GM18868 (cell line): Measurements from ENCODE around the gene ZBTB8A.

Experiments used
- ATAC-seq: cut with Tn5 transposase; IDR thresholded peaks from one replicate; pipeline ENCODE4 v1.9.1; 2021; ENCODE audit warnings: mild to moderate bottlenecking, moderate library complexity; ENCODE audit not compliant: unreplicated experiment

Gene ZBTB8A

GRCh38 chr1:32651461-32652073, 112.3 kb downstream of the ZBTB8A start:
- ATAC-seq = no peak

DNA sequence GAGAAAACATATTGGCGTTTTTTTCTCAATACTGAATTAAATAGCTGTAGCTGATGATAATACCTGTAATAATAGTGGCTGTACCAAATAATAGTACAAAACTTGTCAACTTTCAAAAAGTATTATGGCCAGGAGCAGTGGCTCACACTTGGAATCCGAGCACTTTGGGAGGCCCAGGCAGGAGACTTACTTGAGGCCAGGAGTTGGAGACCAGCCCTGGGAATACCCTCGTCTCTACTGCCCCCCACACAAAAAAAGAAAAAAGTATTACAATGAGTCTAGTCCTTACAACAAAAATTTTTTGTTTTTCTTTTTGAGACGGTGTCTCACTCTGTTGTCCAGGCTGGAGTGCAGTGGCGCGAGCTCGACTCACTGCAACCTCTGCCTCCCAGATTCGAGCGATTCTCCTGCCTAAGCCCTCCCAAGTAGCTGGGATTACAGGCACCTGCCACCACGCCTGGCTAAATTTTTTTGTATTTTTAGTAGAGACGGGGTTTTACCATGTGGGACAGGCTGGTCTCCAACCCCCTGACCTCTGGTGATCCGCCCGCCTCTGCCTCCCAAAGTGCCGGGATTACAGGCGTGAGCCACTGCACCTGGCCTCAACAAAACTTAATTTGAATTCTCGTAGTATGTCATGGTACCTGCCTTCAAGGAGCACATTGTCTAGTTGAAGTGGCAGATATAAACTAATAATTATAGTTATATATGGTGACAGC, 113.2 kb downstream of the ZBTB8A start:
- no peak for ATAC-seq
